Measurements from ENCODE around the gene BRI3BP.

Gene BRI3BP

DNA sequence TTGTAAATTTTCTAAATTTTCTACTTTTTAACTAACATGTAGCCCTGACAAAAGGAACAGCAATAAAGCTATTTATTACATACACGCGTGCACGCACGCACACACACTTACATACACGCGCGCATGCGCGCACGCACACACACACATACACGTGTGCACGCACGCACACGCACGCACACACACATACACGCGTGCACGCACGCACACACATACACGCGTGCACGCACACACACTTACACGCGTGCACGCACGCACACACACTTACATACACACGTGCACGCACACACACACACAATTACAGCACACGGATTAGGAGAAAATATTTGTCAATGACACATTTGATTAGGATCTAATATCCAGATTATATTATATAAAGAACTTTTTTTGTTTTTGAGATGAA is 32.4 kb upstream of the BRI3BP start:
- DNase-seq (ENCODE audit: low read depth): no peak
- TF ChIP-seq POLR2A (IDR thresholded peaks at IDR 0.05; ENCODE audit: extremely low read depth, insufficient read length): no peak
- no peak for TF ChIP-seq MAX (IDR thresholded peaks at IDR 0.05; ENCODE audit: low read depth, low read length)
- no peak for TF ChIP-seq CTCF (IDR thresholded peaks at IDR 0.05; ENCODE audit: low read depth, low read length)
- TF ChIP-seq MYC (IDR thresholded peaks at IDR 0.05; ENCODE audit: low read depth, low read length): no peak
- no peak overlapping the region for H3K4me3 ChIP-seq (ENCODE audit: low read depth, low read length)

GRCh38 chr12:124963211-124963610 is 30.2 kb upstream of the BRI3BP start:
- H3K4me3 ChIP-seq (ENCODE audit: low read depth, low read length): no peak overlapping the region
- no peak for DNase-seq (ENCODE audit: low read depth)
- TF ChIP-seq MAX (IDR thresholded peaks at IDR 0.05; ENCODE audit: low read depth, low read length) (no peak), CTCF (IDR thresholded peaks at IDR 0.05; ENCODE audit: low read depth, low read length) (no peak), MYC (IDR thresholded peaks at IDR 0.05; ENCODE audit: low read depth, low read length) (no peak), POLR2A (IDR thresholded peaks at IDR 0.05; ENCODE audit: extremely low read depth, insufficient read length) (no peak)

DNA sequence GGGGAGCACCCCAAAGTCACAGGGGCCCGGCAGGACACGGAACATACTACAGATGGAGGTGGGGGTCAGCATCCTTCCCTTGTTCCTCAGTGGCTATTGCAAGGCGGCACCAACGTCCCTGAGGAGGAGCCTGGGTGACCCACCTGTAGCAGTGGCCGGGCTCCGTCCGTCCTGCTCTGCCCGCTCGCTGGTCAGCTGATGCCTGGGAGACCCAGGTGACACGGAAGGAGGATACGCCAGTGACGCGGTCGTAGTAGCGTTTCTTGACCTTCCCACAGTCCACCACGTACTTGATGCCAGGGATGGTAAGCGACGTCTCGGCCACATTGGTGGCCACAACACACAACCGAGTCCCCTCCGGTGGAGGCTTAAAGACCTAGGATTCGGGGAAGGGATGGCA is 29.2 kb upstream of the BRI3BP start:
- no peak overlapping the region for H3K4me3 ChIP-seq (ENCODE audit: low read depth, low read length)
- DNase-seq (ENCODE audit: low read depth): no peak
- TF ChIP-seq MAX (IDR thresholded peaks at IDR 0.05; ENCODE audit: low read depth, low read length) (no peak), MYC (IDR thresholded peaks at IDR 0.05; ENCODE audit: low read depth, low read length) (no peak), CTCF (IDR thresholded peaks at IDR 0.05; ENCODE audit: low read depth, low read length) (no peak), POLR2A (IDR thresholded peaks at IDR 0.05; ENCODE audit: extremely low read depth, insufficient read length) (no peak)

- no peak for DNase-seq (ENCODE audit: low read depth)
- TF ChIP-seq POLR2A (IDR thresholded peaks at IDR 0.05; ENCODE audit: extremely low read depth, insufficient read length) (no peak), CTCF (IDR thresholded peaks at IDR 0.05; ENCODE audit: low read depth, low read length) (no peak), MYC (IDR thresholded peaks at IDR 0.05; ENCODE audit: low read depth, low read length) (no peak), MAX (IDR thresholded peaks at IDR 0.05; ENCODE audit: low read depth, low read length) (no peak)
- H3K4me3 ChIP-seq (ENCODE audit: low read depth, low read length): no peak overlapping the region
Observed at GRCh38 chr12:124964836-124965462, 28.5 kb upstream of the BRI3BP start.

- no peak for DNase-seq (ENCODE audit: low read depth)
- no peak for TF ChIP-seq MYC (IDR thresholded peaks at IDR 0.05; ENCODE audit: low read depth, low read length)
- TF ChIP-seq POLR2A (IDR thresholded peaks at IDR 0.05; ENCODE audit: extremely low read depth, insufficient read length): no peak
- no peak for TF ChIP-seq CTCF (IDR thresholded peaks at IDR 0.05; ENCODE audit: low read depth, low read length)
- TF ChIP-seq MAX (IDR thresholded peaks at IDR 0.05; ENCODE audit: low read depth, low read length): no peak
- H3K4me3 ChIP-seq (ENCODE audit: low read depth, low read length): no peak overlapping the region
Observed at GRCh38 chr12:124967016-124967739, 26.3 kb upstream of the BRI3BP start.

Measured in NB4 (cell line).